ENCODE results near the gene ZFYVE21. TPM values are rescaled to one million over a fixed set of nuclear protein-coding genes. Genes with fewer than 3 reads are reported as not detected.

The ZFYVE21 gene
- total and polyA plus RNA-seq, 4 donors, result 28.0 to 36.9 (median 30.8) TPM

GRCh38 chr14:103770500-103770899, 54.9 kb downstream of the ZFYVE21 start:
- no peaks in the 10 kb centered on the region for H3K9me3 ChIP-seq (ENCODE audit: control insufficient read depth in 4 of 4, low read length in 3 of 4)
- TF ChIP-seq NR2F2 (IDR thresholded peaks at IDR 0.05) (no peak), YY1 (IDR thresholded peaks at IDR 0.05) (no peak), ATF3 (IDR thresholded peaks at IDR 0.05) (no peak), CTCF (IDR thresholded peaks at IDR 0.05; ENCODE audit: low read depth, low read length, missing input control) (no peak), EGR1 (IDR thresholded peaks at IDR 0.05; ENCODE audit: low read depth in 2 of 2) (no peak), FOXA2 (IDR thresholded peaks at IDR 0.05) (no peak), HNF4G (IDR thresholded peaks at IDR 0.05) (no peak), GABPA (IDR thresholded peaks at IDR 0.05 in 1 of 2, conservative IDR thresholded peaks at IDR 0.05 in 1 of 2) (no peak), FOXA1 (IDR thresholded peaks at IDR 0.05) (no peak), MAX (IDR thresholded peaks at IDR 0.05) (no peak), SP1 (IDR thresholded peaks at IDR 0.05) (no peak), JUND (IDR thresholded peaks at IDR 0.05) (no peak), HNF4A (conservative IDR thresholded peaks at IDR 0.05) (no peak), REST (IDR thresholded peaks at IDR 0.05) (no peak)
- no peak for DNase-seq (ENCODE audit: low spot score)
- no peaks in the 10 kb centered on the region for H3K27me3 ChIP-seq (ENCODE audit: control insufficient read depth in 4 of 4, insufficient read depth in 4 of 4, low read length in 3 of 4)
- no peak overlapping the region for H3K27ac ChIP-seq (ENCODE audit: low read depth in 1 of 2, low read length in 2 of 2)
- H3K9ac ChIP-seq (ENCODE audit: low read depth in 1 of 2, low read length in 2 of 2), result no peak overlapping the region
- WGBS, result 92% methylated on average over 2 of the region's 2 CpGs
- H3K36me3 ChIP-seq (ENCODE audit: control insufficient read depth in 4 of 4, insufficient read depth in 3 of 4, low read depth in 1 of 4, low read length in 3 of 4), result peaks cover 0 to 3% (median 0%) of the 10 kb centered on the region in 4 donors
- no peak overlapping the region for H3K4me3 ChIP-seq (ENCODE audit: low read depth in 1 of 3, low read length in 3 of 3)
- H3K4me1 ChIP-seq (ENCODE audit: control insufficient read depth in 4 of 4, insufficient read depth in 4 of 4, low read length in 3 of 4), result peaks cover 0 to 2% (median 0%) of the 10 kb centered on the region in 4 donors

- Histone ChIP-seq H3K27ac (ENCODE audit: low read depth in 1 of 2, low read length in 2 of 2) (no peak overlapping the region), H3K4me1 (ENCODE audit: control insufficient read depth in 4 of 4, insufficient read depth in 4 of 4, low read length in 3 of 4) (peaks cover 0 to 2% (median 0%) of the 10 kb centered on the region in 4 donors), H3K4me3 (ENCODE audit: low read depth in 1 of 3, low read length in 3 of 3) (no peak overlapping the region), H3K27me3 (ENCODE audit: control insufficient read depth in 4 of 4, insufficient read depth in 4 of 4, low read length in 3 of 4) (no peaks in the 10 kb centered on the region), H3K36me3 (ENCODE audit: control insufficient read depth in 4 of 4, insufficient read depth in 3 of 4, low read depth in 1 of 4, low read length in 3 of 4) (peaks cover 0 to 3% (median 0%) of the 10 kb centered on the region in 4 donors), H3K9ac (ENCODE audit: low read depth in 1 of 2, low read length in 2 of 2) (no peak overlapping the region), H3K9me3 (ENCODE audit: control insufficient read depth in 4 of 4, low read length in 3 of 4) (no peaks in the 10 kb centered on the region)
- DNase-seq (ENCODE audit: low spot score), result no peak
- WGBS, result 85% methylated on average over 4 of the region's 4 CpGs
- TF ChIP-seq FOXA1 (IDR thresholded peaks at IDR 0.05) (no peak), JUND (IDR thresholded peaks at IDR 0.05) (no peak), SP1 (IDR thresholded peaks at IDR 0.05) (no peak), FOXA2 (IDR thresholded peaks at IDR 0.05) (no peak), ZBTB33 (IDR thresholded peaks at IDR 0.05) (no peak), CTCF (IDR thresholded peaks at IDR 0.05; ENCODE audit: low read depth, low read length, missing input control) (no peak), RAD21 (IDR thresholded peaks at IDR 0.05) (no peak), TAF1 (conservative IDR thresholded peaks at IDR 0.05) (no peak), HNF4A (conservative IDR thresholded peaks at IDR 0.05) (no peak), ATF3 (IDR thresholded peaks at IDR 0.05) (no peak), RXRA (IDR thresholded peaks at IDR 0.05) (no peak), NR2F2 (IDR thresholded peaks at IDR 0.05) (no peak), HNF4G (IDR thresholded peaks at IDR 0.05) (no peak), YY1 (IDR thresholded peaks at IDR 0.05) (no peak), MAX (IDR thresholded peaks at IDR 0.05) (no peak)
These were observed 55.3 kb downstream of the ZFYVE21 start for GRCh38 chr14:103770902-103771301.

All from liver (tissue), 9 donors.